ENCODE results near the gene GPR26.

Gene GPR26

DNA sequence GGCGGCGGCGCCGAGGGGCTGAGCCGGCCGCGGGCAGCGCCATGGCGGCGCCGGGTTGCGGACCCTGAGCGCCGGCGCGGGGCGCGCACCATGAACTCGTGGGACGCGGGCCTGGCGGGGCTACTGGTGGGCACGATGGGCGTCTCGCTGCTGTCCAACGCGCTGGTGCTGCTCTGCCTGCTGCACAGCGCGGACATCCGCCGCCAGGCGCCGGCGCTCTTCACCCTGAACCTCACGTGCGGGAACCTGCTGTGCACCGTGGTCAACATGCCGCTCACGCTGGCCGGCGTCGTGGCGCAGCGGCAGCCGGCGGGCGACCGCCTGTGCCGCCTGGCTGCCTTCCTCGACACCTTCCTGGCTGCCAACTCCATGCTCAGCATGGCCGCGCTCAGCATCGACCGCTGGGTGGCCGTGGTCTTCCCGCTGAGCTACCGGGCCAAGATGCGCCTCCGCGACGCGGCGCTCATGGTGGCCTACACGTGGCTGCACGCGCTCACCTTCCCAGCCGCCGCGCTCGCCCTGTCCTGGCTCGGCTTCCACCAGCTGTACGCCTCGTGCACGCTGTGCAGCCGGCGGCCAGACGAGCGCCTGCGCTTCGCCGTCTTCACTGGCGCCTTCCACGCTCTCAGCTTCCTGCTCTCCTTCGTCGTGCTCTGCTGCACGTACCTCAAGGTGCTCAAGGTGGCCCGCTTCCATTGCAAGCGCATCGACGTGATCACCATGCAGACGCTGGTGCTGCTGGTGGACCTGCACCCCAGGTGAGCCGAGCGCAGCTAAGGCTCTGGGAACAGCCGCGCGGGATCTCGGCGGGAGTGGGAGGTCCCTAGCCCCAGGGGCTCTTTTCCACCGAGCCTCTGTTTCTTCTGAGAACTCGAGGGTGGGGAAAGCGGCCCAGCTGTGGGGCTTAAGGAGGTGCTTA is at the start of gene GPR26:
TSS of gene GPR26 (plus strand) at position 38 of the 919 bp plus-strand sequence. CDS start at position 91, 53 bp downstream.
- DNase-seq = no peak

DNA sequence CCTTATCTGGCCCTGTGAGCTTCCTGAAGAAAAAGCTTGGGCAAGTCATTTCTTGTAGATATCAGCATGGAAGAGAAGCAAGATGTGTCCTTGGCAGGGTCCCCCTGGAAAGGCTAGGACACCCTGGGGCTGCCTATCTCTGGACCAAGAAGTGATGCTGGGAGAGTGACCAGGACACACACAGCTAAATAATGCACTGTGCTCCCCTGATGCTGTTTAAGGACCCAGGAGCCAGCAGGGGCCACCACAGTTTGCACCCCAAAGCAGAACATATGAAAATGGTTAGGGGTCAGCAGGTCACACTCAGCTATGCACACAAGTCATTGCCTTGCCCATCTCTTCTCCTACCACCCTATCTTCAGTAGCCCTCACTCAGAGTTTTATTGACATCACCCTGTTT is 47.9 kb upstream of the GPR26 start:
- DNase-seq = no peak

DNA sequence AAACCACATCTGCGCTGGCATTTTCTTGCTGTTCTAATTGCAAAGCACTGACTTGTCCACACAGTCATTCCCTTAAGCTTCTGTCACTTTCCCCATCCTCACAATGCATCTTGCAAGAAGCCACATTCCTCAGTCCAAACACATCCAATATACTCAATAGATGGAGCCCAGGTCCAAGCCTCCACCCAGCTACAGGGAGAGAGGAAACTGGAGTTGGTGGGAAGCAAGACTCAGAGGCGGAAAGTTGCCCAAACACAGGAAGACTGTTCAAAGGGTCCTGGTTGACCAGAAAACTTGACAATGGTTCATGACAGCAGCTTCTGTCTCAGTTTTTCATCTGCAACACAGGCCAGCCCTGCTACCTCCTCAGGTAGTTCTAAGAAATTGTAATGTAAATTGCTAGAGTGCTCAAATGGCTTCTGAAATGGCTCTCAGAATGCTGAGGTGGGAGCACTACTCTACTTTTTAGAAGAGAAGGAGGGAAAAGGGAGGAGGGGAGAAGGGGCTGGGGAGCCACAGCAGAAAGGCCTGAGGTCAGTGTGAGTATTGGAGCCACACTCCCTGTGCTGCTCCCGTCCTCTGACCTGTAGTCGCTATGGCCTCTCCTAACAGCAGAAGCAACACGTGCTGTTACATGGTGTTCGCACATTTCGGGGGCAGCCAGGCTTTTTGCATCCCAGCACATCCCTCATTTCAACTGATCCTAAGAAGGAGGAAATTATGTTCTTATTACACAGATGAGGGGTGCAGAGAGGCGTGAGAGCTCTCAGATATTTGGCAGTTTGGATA is 46.9 kb upstream of the GPR26 start:
- DNase-seq = no peak

GRCh38 chr10:123620621-123621020 is 45.5 kb upstream of the GPR26 start:
- DNase-seq = no peak

DNA sequence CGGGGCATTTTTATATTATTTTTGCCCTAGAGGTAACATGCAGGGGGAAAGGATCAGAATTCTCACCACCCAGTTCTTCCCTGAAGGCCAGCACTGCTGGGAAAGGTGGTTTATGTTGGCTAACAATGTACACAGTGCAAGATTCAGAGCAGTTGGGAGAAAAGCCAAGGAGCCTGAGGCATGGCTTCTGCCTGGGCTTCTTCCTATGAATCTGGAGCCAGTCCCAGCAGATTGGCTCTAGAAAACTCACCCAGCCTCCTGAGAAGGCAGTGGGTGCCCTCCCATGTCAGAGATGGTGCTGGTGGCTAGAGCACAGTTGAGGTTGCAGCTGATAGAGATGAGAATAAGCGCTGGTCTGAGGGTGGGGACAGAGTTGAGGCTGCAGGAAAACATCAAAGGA is 44.7 kb upstream of the GPR26 start:
- DNase-seq = no peak

DNA sequence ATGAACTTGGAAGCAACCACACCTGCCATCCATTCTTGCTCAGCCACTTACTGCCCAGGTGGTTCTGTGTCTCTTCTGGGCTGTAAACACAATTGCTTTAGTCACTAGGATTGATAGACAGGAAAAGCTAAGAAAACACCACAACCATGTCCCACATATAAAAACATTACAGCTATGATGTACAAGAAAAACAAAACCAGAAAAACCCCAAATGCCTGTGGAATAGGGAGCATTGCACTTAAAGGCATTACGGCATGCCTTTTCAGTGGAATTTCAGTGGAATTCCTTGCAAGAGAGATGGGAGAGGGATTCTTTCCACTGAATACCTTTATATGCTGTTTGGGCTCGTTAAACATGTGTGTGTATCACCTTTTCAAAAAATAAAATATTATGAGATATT is 44.2 kb upstream of the GPR26 start:
- DNase-seq = no peak

DNA sequence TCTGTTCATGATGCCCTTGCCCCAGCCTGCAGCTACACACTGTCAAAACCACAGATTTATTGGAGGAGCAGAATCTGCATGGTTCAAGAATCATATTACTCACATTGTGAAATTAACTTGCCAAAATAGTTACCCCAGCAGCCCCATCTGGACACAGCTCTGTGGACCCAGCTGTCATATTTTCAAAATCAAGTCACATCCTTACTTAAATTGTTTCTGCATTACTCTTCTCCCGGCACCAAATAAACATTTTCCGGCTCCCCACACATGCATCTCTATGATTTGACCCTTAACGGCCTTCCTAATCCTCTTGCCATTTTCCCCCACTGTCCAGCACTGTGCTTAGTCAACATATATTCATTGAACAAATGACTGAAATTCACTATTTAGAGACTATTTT is 43.8 kb upstream of the GPR26 start:
- DNase-seq = no peak

- DNase-seq = no peak
Measured at GRCh38 chr10:123624086-123624485, 42.1 kb upstream of the GPR26 start.

- no peak for DNase-seq
Measured at GRCh38 chr10:123633106-123633505, 33.0 kb upstream of the GPR26 start.

DNA sequence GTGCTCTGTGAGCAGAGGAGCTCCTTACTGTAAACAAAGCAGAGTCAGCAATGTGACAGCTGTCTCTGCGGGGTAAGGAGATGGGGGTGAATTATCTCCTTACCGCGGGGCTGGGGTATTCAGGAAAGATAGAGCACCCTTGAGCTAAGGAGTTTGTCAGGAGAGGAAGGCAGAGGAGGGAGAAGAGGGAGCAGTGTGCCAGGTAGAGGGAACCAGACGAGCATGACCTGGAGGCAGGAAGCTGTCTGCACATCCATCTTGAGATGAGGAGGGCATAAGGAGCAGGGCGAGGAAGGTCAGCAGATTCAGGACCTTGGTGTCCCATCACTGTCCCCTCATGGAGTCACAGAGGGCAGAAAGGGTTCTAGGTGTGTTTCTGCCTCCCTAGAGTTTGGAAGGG is 32.5 kb upstream of the GPR26 start:
- DNase-seq = no peak

DNA sequence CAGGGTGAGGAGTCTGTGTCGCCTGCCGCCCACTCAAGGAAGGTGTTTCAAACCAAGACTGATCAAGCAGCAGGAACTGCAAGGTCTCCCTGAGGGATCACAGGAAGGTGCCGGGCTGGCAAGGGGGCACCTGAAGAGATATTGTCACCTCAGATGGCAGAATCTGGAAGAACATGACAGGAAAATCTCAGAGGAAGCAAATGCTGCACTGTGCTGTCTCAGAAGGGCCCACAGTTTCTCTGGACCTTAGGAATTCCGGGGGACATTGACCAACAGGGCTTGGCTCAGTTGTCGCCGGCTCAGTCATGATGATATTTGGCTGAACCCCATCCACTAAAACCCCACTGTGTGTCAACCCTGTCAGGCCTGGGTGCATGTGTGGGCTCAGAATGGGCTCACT is 31.9 kb upstream of the GPR26 start:
- no peak for DNase-seq

DNA sequence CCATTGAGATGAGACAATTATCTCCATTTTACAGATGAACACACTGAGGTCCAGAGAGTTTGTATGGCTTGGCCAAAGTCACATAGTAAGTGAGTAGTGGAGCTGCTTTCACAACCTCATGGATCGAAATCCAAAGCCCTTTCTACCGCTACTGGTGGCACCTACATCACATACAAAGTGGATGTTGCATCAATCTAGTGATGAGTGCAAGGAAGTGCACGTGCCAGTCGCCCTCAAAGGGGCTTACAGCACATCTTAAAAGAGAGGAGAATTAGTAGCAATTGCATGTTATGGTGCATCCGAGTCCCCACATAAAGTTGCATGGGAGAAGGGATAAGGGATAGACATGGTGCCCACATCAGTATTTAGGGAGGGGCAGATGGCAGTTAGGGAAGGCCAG is 31.0 kb upstream of the GPR26 start:
- no peak for DNase-seq

DNA sequence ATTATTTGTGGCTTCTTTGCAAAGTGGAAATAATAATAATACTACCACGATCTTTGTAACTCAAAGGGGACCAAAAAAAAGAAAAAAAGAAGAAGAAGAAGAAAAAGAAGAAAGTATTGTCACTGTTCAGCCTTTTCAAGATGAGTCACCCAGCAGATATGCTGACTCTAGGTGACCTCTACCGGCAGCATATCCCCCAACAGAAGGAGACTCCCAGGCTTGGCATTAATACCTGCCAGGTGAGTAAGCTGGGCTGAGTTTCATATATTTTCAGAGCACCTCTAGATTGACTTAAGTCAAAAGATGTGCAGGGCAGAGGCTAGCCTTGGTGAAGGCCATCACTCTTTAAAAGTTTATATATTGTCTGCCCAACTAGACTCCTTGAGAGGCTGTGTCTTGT is 30.4 kb upstream of the GPR26 start:
- no peak for DNase-seq

- no peak for DNase-seq
Measured at GRCh38 chr10:123636598-123637325, 29.4 kb upstream of the GPR26 start.

DNA sequence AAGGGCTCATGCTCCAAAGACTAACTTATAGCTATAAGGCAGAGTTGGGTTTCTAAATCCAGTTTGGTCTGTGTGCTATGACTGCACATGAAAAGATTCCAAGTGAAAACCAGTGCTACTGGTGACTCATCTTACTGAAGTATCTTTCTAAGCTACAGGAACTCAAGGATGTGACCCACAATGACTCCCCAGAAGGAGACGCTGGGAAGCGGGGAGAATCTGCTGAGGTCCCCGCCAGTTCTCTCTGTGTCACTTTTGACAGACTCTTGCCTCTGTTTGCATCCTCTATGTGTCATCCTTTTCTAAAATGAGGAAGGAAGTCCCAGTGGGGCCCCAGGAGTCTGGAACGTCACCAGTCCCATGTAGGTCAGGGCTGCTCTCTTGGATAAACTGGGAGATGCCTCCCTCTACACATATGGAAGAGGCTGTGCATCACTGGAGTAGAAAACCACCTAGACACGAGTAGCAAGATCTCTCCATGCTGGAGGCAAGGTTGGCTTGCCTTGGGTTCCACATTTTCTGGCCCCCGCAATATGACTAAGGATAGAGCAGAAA is 28.8 kb upstream of the GPR26 start:
- DNase-seq = no peak

DNA sequence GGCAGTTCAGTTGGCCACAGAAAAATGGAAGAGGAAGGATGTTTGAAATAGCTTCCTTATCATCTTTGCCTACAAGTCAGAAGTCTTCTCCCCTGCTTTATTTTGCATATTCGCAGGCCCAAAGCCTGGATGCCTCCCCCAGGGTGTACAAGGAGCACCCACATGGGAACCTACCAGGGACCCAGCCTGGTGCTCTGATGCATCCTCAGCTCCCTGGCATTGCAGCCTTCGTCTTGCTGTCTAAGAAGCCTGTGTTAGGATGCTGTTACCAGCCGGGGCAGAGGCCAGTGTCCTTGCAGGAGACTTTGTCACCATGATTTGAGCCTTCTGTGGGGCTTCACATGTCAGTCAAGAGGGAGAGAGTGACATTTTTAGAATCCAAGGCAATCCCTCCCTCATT is 27.0 kb upstream of the GPR26 start:
- DNase-seq = no peak

GRCh38 chr10:123640016-123640535 is 26.1 kb upstream of the GPR26 start:
- DNase-seq = no peak

- DNase-seq = no peak
Measured at GRCh38 chr10:123642293-123642692, 23.9 kb upstream of the GPR26 start.

GRCh38 chr10:123642697-123643096 is 23.5 kb upstream of the GPR26 start:
- no peak for DNase-seq

DNA sequence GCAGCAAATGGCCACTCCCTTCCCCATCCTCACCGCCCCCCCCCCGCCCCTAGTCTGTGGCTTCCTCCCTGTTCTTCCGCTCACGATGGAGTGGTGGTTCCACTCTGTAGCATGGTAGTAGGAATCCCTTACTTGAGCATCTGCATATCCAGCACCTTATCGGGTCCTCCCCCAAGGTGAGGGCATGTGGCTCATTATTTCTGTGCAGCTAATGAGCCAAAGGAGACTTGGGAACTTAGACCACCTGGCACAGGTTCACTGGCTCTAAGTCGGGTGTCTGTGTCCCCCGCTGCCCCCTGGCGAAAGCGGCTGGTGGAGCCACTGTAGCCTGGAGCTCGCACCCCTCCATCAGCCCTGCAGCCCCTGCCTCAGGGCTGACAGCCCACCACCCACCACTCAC is 22.8 kb upstream of the GPR26 start:
- no peak for DNase-seq

DNA sequence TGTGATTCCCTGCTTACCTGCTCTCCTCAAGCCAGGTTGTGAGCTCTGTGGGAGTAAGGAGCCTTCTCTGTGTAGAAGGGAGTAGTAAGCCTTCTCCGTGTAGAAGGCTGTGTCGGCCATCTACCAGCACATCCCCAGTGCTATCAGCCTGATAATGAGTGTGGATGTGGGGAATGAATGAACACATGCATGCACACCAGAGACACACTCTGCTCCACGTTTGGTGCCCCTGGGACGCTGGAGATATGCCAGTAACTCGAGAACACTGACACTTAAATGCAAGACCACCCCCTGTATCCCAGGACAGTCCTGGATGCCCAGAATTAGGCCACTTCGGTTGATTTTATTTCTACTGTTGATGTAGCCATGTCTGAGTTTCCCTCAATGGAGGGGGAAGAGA is 21.1 kb upstream of the GPR26 start:
- DNase-seq = no peak

GRCh38 chr10:123645615-123646014 is 20.5 kb upstream of the GPR26 start:
- DNase-seq = no peak

GRCh38 chr10:123648595-123648994 is 17.6 kb upstream of the GPR26 start:
- DNase-seq = no peak

All from NCI-H146 (cell line).